Lower leg skin (tissue), 4 donors: ENCODE data around the gene PPM1A. TPM values are rescaled to one million over a fixed set of nuclear protein-coding genes. Genes with fewer than 3 reads are reported as not detected.
"Not testable (repeated sequence)": the region's sequence is repeated elsewhere in the genome, so short reads cannot be mapped to it uniquely, and the experiment has no call there.

Experiments
- DNase-seq, 2 donors: peaks; one replicate each; pipeline ENCODE4 v3.0.0-alpha.2; 2019; ENCODE audit warnings: low spot score in 2 of 2
- H3K4me3 ChIP-seq: fragments of 200-600 bp; sonication (generic); 2 replicates; pipeline ENCODE4 v1.5.1; 2017; ENCODE audit warnings: mild to moderate bottlenecking, low read depth; ENCODE audit not compliant: poor library complexity, severe bottlenecking
- POLR2A ChIP-seq, 2 donors: fragments of 450-650 bp; IDR thresholded peaks; one replicate each; pipeline ENCODE4 v1.6.1; 2016 to 2017; ENCODE audit warnings: antibody characterized with exemption in 2 of 2, mild to moderate bottlenecking in 1 of 2, moderate library complexity in 1 of 2
- WGBS, 2 donors: methylation state at CpG; one replicate each; pipeline ENCODE4 v1.1.5; 2018; 5-methylcytosine and 5-hydroxymethylcytosine counted together
- intact Hi-C: fragments of 100-400 bp; cut with DNase I; formaldehyde crosslinking; loops from one replicate; pipeline ENCODE4 v1.15.0; 2023; ENCODE audit warnings: low total_unique reads
- total RNA-seq, 4 donors: library from RNA; depleted of rRNA; stranded (reverse); fragments of >200 nt; gene quantifications; one replicate each; pipeline ENCODE4 v1.1.0, GENCODE V29; 2016
- TF ChIP-seq, protein P1 (sequence below), 3 donors: fragments of 450-650 bp; IDR thresholded peaks; one replicate each; pipeline ENCODE4 v1.5.1; 2016; ENCODE audit warnings: antibody characterized with exemption in 3 of 3, mild to moderate bottlenecking in 3 of 3, moderate library complexity in 2 of 3

Gene PPM1A
- total RNA-seq, 4 donors from 2014 or later: 36.5 to 48.7 (median 42.8) TPM

DNA sequence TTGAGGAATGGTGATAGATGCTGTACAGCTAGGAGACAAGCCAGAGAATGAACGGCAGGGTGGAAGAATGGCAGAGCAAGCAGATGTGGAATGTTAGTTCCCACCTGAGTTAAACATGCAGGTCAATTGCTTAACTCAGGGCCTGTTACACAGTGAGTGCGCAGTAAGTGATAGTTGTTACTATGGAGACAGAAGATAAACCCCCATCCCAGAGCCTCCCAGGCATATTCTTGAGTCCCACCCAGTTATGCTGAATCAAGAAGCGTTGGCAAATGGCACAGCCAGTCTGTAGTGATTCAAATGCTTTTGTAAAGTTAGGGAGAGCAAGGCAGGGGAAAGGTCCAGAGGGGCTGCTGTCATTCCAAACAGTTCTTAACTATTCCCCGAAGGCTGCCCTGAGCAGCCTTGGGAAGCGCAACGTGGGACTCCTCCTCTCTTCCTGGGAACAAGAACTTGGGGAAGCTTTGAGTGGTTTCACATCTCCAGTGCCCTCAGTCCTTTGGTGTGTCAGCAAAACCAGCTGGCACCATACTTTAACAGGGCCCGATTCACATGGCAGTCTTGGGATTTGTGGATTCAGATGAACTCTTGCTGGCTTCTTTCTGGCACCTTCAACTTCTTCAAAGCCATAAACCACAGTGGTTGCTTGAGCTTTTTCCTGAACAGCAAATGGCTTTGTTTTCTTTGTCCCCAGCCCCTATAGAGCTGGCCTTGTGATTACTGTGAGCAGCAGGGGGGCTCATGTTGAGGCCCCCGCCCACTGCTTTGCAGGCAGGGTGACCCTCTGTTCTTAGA is 66.4 kb downstream of the PPM1A start:
- WGBS, 2 donors: 59 to 66% methylated on average over 8 of the region's 8 CpGs
- intact Hi-C loops: no loop called here
- TF ChIP-seq POLR2A (IDR thresholded peaks at IDR 0.05): no peak
- TF ChIP-seq, protein P1, sequence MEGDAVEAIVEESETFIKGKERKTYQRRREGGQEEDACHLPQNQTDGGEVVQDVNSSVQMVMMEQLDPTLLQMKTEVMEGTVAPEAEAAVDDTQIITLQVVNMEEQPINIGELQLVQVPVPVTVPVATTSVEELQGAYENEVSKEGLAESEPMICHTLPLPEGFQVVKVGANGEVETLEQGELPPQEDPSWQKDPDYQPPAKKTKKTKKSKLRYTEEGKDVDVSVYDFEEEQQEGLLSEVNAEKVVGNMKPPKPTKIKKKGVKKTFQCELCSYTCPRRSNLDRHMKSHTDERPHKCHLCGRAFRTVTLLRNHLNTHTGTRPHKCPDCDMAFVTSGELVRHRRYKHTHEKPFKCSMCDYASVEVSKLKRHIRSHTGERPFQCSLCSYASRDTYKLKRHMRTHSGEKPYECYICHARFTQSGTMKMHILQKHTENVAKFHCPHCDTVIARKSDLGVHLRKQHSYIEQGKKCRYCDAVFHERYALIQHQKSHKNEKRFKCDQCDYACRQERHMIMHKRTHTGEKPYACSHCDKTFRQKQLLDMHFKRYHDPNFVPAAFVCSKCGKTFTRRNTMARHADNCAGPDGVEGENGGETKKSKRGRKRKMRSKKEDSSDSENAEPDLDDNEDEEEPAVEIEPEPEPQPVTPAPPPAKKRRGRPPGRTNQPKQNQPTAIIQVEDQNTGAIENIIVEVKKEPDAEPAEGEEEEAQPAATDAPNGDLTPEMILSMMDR (IDR thresholded peaks at IDR 0.05): no peak
- H3K4me3 ChIP-seq: no peak overlapping the region
- no peak for DNase-seq

DNA sequence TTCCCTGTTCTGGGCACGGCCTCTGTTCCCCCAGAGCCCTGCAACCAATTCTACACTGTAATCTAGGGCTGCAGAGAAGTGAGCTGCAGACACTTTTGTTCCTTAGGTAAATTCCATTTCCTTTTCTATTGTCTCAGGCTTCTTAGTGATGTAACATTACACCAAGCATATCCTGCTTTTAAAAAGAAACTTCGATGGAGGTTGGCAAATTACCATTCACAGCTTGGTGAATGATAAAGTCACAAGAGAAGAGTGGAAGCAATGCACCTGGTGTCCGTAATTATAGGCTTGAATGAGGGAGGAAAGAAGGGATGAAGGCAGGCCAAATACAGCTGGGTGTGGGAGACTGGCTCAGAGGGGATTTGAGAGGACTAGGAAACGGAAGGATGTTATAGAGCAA is 68.6 kb downstream of the PPM1A start:
- TF ChIP-seq, protein P1 (IDR thresholded peaks at IDR 0.05): no peak
- TF ChIP-seq POLR2A (IDR thresholded peaks at IDR 0.05): no peak
- no peak for DNase-seq
- no peak overlapping the region for H3K4me3 ChIP-seq
- WGBS, 2 donors: 61 to 71% methylated on average over 4 of the region's 4 CpGs
- intact Hi-C loops: no loop called here

DNA sequence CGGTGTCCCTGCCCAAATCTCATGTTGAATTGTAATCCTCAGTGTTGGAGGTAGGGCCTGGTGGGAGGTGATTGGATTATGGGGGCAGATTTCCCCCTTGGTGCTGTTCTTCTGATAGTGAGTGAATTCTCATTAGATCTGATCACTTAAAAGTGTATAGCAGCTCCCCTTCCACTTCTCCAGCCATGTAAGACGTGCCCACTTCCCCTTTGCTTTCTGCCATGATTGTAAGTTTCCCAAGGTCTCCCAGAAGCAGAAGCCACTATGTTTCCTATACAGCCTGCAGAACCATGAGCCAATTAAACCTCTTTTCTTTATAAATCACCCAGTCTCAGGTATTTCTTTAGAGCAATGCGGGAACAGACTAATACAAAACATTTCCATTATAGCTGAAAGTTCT is 71.8 kb downstream of the PPM1A start:
- intact Hi-C loops, DNase-seq, H3K4me3 ChIP-seq: not testable (repeated sequence)
- WGBS, 2 donors: 79 to 89% methylated on average over 3 of the region's 3 CpGs

DNA sequence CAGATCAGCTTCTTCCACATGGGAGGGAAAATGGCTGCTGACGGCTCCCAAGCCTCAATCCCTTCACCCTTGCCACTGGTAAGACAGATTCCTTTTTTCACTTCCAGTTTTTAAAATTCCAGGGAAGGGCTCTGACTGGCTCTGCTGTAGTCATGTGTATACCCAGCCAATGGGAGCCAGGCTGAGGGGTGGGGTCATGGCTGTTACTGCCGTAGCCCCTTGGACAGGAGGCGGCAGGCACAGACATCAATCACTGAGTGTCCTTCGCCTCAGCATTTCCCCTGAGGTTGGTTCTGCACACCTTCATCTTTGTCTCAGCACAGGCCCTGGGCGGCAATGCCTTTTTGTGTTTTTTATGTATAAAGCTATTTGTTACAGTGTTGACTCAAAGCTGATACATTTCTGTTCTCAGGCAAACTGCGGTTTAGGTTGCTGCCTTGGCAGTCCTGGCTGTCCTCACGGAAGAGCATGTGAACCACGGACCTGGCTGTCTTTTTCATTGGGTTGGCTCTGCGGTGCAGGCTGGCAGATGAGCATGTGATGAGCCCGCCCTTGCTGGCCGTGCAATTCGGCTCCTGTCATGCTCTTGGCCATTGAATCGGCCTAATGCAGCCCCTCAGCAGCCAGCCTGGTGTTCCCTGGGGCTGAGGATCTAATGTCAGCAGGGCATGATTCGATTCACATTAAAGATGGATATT is 74.3 kb downstream of the PPM1A start:
- intact Hi-C loops: no loop called here
- no peak for DNase-seq
- WGBS, 2 donors: 77 to 88% methylated on average over 14 of the region's 14 CpGs
- no peak overlapping the region for H3K4me3 ChIP-seq
- TF ChIP-seq, protein P1 (IDR thresholded peaks at IDR 0.05): no peak
- TF ChIP-seq POLR2A (IDR thresholded peaks at IDR 0.05): no peak

DNA sequence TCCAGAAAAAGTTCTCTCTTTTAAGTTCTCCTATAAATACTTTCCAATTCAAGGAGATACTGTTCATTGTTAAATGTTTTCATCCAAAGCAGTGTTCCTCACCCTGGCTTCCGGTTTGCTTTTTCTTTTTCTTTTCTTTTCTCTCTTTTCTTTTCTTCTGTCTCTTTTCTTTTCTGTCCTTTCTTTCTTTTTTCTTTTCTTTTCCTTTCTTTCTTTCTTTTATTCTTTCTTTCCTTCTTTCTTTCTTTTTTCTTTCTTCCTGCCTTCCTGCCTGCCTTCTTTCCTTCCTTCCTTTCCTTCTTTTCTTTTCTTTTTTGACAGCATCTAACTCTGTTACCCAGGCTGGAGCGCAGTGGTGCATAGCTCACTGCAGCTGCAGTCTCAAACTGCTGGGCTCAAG is 75.8 kb downstream of the PPM1A start:
- TF ChIP-seq, protein P1 (IDR thresholded peaks at IDR 0.05): no peak
- TF ChIP-seq POLR2A (IDR thresholded peaks at IDR 0.05): no peak
- intact Hi-C loops: no loop called here
- DNase-seq: no peak
- no peak overlapping the region for H3K4me3 ChIP-seq
- whole genome bisulfite sequencing, 2 donors: 94 to 95% methylated on average over 2 of the region's 2 CpGs

DNA sequence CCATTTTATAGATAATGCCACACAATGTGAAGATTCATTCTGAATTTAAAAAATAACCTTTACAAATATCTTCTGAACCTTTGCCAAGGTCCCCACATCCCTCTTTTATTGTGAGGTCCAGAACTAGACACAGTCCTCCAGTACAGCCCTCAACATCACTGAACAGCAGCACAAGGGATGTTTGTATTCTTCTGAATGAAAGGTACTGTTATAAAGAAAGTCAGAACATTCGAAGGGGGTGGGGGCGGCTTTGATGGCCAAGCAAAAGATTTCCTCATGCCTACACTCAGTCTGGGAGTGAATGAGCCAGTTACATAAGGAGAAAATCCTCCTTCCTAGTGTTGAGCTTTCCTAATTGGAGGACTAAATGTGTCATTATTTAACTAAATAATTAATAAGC is 77.3 kb downstream of the PPM1A start:
- 78 to 85% methylated on average over 2 of the region's 2 CpGs for WGBS, 2 donors
- intact Hi-C loops: no loop called here
- DNase-seq: no peak
- no peak for TF ChIP-seq POLR2A (IDR thresholded peaks at IDR 0.05)
- TF ChIP-seq, protein P1 (IDR thresholded peaks at IDR 0.05): no peak
- no peak overlapping the region for H3K4me3 ChIP-seq
